ENCODE data around the gene IPCEF1. TPM values are rescaled to one million over a fixed set of nuclear protein-coding genes. Genes with fewer than 3 reads are reported as not detected.

IPCEF1 gene
- polyA plus RNA-seq, 1 donor (not counting 4 experiments of a cell fraction or from before 2014, with no cell fraction given), result 0.21 TPM

DNA sequence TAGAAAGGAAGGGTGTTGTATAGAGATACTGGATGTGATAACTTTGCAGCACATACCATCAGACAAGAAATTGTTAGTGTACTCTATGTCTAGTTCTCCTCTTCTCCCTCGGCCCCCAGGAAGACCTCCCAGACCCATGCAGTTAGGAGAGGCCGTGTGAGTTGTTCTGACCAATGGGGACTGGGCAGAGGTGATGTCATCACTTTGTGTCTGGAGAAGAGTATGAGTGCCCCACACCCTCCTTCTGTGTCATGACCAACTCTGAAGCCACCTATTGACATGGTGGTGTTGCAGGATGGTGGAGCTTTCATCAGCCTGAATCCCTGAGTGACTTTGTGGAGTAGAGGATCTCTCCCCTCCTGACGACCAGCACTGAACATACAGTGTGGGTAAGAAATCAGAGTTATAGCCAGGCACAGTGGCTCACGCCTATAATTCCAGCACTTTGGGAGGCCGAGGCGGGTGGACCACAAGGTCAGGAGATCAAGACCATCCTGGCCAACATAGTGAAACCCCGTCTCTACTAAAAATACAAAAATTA is 72.2 kb downstream of the IPCEF1 start:
- H3K9ac ChIP-seq (ENCODE audit: control insufficient read depth, extremely low read depth, insufficient read depth, low read length), result no peak overlapping the region
- FAIRE-seq, result no peak
- DNase-seq (ENCODE audit: low read depth, low spot score), result no peak
- TF ChIP-seq, protein P1, sequence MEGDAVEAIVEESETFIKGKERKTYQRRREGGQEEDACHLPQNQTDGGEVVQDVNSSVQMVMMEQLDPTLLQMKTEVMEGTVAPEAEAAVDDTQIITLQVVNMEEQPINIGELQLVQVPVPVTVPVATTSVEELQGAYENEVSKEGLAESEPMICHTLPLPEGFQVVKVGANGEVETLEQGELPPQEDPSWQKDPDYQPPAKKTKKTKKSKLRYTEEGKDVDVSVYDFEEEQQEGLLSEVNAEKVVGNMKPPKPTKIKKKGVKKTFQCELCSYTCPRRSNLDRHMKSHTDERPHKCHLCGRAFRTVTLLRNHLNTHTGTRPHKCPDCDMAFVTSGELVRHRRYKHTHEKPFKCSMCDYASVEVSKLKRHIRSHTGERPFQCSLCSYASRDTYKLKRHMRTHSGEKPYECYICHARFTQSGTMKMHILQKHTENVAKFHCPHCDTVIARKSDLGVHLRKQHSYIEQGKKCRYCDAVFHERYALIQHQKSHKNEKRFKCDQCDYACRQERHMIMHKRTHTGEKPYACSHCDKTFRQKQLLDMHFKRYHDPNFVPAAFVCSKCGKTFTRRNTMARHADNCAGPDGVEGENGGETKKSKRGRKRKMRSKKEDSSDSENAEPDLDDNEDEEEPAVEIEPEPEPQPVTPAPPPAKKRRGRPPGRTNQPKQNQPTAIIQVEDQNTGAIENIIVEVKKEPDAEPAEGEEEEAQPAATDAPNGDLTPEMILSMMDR (optimal IDR thresholded peaks at IDR 0.05 in 1 of 3, IDR thresholded peaks at IDR 0.05 in 1 of 3, conservative IDR thresholded peaks at IDR 0.05 in 1 of 3; ENCODE audit: extremely low read depth in 1 of 3, insufficient read depth in 2 of 3, low read length in 3 of 3), result no peak
- TF ChIP-seq EZH2 (IDR thresholded peaks at IDR 0.05; ENCODE audit: low read length), result no peak
- no peaks in the 10 kb centered on the region for H3K9me1 ChIP-seq (ENCODE audit: control insufficient read depth, extremely low read depth, insufficient read depth, low read length)
- H3K27ac ChIP-seq (ENCODE audit: control insufficient read depth, insufficient read depth, low read length), result no peak overlapping the region
- H3K4me2 ChIP-seq (ENCODE audit: control insufficient read depth, extremely low read depth, insufficient read depth, low read depth, low read length), result no peak overlapping the region
- no peak overlapping the region for H3K4me3 ChIP-seq (ENCODE audit: control insufficient read depth in 2 of 3, extremely low read depth in 1 of 3, insufficient read depth in 2 of 3, low read depth in 1 of 3, low read length in 3 of 3)
- H3K79me2 ChIP-seq (ENCODE audit: control insufficient read depth, insufficient read depth, low read length), result no peaks in the 10 kb centered on the region
- H3K36me3 ChIP-seq (ENCODE audit: control insufficient read depth in 2 of 2, extremely low read depth in 1 of 2, insufficient read depth in 2 of 2, low read length in 2 of 2), result no peaks in the 10 kb centered on the region
- H3K27me3 ChIP-seq (ENCODE audit: control insufficient read depth, extremely low read depth, insufficient read depth, low read length), result no peaks in the 10 kb centered on the region
- no peak overlapping the region for H2AFZ ChIP-seq (ENCODE audit: control insufficient read depth, low read length)
- no peaks in the 10 kb centered on the region for H3K4me1 ChIP-seq (ENCODE audit: control insufficient read depth, extremely low read depth, insufficient read depth, low read length)
- H3K9me3 ChIP-seq (ENCODE audit: control insufficient read depth, low read depth, low read length), result no peaks in the 10 kb centered on the region
- H4K20me1 ChIP-seq (ENCODE audit: control insufficient read depth, extremely low read depth, insufficient read depth, low read length), result no peaks in the 10 kb centered on the region
- dilution Hi-C loops (cut with MboI; ENCODE audit: extremely low pct_ligation_motif_present, low sequenced_read_pairs), result no loop called here

DNA sequence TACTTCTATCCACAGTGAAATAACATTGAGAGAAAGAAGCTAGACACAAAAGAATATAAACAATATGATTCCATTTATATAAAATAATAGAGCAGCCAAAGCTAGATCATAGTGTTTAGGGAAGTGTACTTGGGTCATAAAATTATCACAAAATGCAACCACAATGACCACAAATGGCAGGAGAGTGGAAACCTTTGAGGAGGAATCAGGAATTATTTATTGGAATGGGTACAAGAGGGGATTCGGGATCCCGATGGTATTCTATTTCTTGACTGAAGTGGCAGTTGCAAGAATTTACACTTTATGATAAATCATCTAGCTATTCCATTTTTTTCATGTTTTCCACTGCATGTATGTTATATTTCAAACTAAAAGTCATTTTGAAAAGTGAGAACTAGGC is 76.1 kb downstream of the IPCEF1 start:
- no peaks in the 10 kb centered on the region for H3K4me1 ChIP-seq (ENCODE audit: control insufficient read depth, extremely low read depth, insufficient read depth, low read length)
- TF ChIP-seq, protein P1 (optimal IDR thresholded peaks at IDR 0.05 in 1 of 3, IDR thresholded peaks at IDR 0.05 in 1 of 3, conservative IDR thresholded peaks at IDR 0.05 in 1 of 3; ENCODE audit: extremely low read depth in 1 of 3, insufficient read depth in 2 of 3, low read length in 3 of 3), result no peak
- TF ChIP-seq EZH2 (IDR thresholded peaks at IDR 0.05; ENCODE audit: low read length), result no peak
- no peak overlapping the region for H3K4me3 ChIP-seq (ENCODE audit: control insufficient read depth in 2 of 3, extremely low read depth in 1 of 3, insufficient read depth in 2 of 3, low read depth in 1 of 3, low read length in 3 of 3)
- H2AFZ ChIP-seq (ENCODE audit: control insufficient read depth, low read length), result no peak overlapping the region
- H3K27me3 ChIP-seq (ENCODE audit: control insufficient read depth, extremely low read depth, insufficient read depth, low read length), result no peaks in the 10 kb centered on the region
- H3K9ac ChIP-seq (ENCODE audit: control insufficient read depth, extremely low read depth, insufficient read depth, low read length), result no peak overlapping the region
- FAIRE-seq, result no peak
- H3K4me2 ChIP-seq (ENCODE audit: control insufficient read depth, extremely low read depth, insufficient read depth, low read depth, low read length), result no peak overlapping the region
- DNase-seq (ENCODE audit: low read depth, low spot score), result no peak
- no peaks in the 10 kb centered on the region for H4K20me1 ChIP-seq (ENCODE audit: control insufficient read depth, extremely low read depth, insufficient read depth, low read length)
- H3K27ac ChIP-seq (ENCODE audit: control insufficient read depth, insufficient read depth, low read length), result no peak overlapping the region
- no peaks in the 10 kb centered on the region for H3K9me1 ChIP-seq (ENCODE audit: control insufficient read depth, extremely low read depth, insufficient read depth, low read length)
- H3K9me3 ChIP-seq (ENCODE audit: control insufficient read depth, low read depth, low read length), result no peaks in the 10 kb centered on the region
- no peaks in the 10 kb centered on the region for H3K79me2 ChIP-seq (ENCODE audit: control insufficient read depth, insufficient read depth, low read length)
- H3K36me3 ChIP-seq (ENCODE audit: control insufficient read depth in 2 of 2, extremely low read depth in 1 of 2, insufficient read depth in 2 of 2, low read length in 2 of 2), result no peaks in the 10 kb centered on the region
- dilution Hi-C loops (cut with MboI; ENCODE audit: extremely low pct_ligation_motif_present, low sequenced_read_pairs), result no loop called here

Data from keratinocyte (primary cell).